SK-N-SH treated with all-trans-retinoic acid at 6 μM for 48 hours (cell line): ENCODE measurements around the gene SH2B3.

Source experiments
- ATAC-seq: fragments of 200-7000 bp; cut with Tn5 transposase; 3 replicates; pipeline ENCODE4 v1.9.1; 2020; ENCODE audit warnings: mild to moderate bottlenecking, moderate library complexity
- ARNTL ChIP-seq: fragments of 450-650 bp; formaldehyde crosslinking; IDR thresholded peaks from 2 replicates; pipeline ENCODE4 v1.5.0; 2020; ENCODE audit warnings: low read depth, mild to moderate bottlenecking, moderate library complexity, borderline replicate concordance
- BACH2 ChIP-seq: fragments of 250-450 bp; sonication (Bioruptor Pico); IDR thresholded peaks from 2 replicates; pipeline ENCODE4 v1.9.0; 2021; ENCODE audit warnings: mild to moderate bottlenecking, borderline replicate concordance
- CSDC2 ChIP-seq: fragments of 250-450 bp; sonication (Bioruptor Pico); IDR thresholded peaks from 2 replicates; pipeline ENCODE4 v1.5.0; 2020; ENCODE audit warnings: mild to moderate bottlenecking, moderate library complexity
- ESRRG ChIP-seq: fragments of 250-450 bp; sonication (Bioruptor Pico); IDR thresholded peaks from 2 replicates; pipeline ENCODE4 v1.6.1; 2021; ENCODE audit warnings: mild to moderate bottlenecking
- ISL1 ChIP-seq: fragments of 250-450 bp; sonication (Bioruptor Pico); IDR thresholded peaks from 2 replicates; pipeline ENCODE4 v2.1.2; 2022; ENCODE audit warnings: mild to moderate bottlenecking, moderate library complexity
- OSR1 ChIP-seq: fragments of 250-450 bp; sonication (Bioruptor Pico); IDR thresholded peaks from 2 replicates; pipeline ENCODE4 v1.8.0; 2022; ENCODE audit warnings: moderate library complexity, mild to moderate bottlenecking, inconsistent platforms
- PPARA ChIP-seq: fragments of 250-450 bp; sonication (Bioruptor Pico); IDR thresholded peaks from 2 replicates; pipeline ENCODE4 v1.5.0; 2020; ENCODE audit warnings: mild to moderate bottlenecking, borderline replicate concordance
- RARB ChIP-seq: fragments of 250-450 bp; sonication (Bioruptor Pico); IDR thresholded peaks from 2 replicates; pipeline ENCODE4 v1.8.0; 2021; ENCODE audit warnings: mild to moderate bottlenecking, moderate library complexity
- SNAI2 ChIP-seq: fragments of 250-450 bp; sonication (Bioruptor Pico); IDR thresholded peaks from 2 replicates; pipeline ENCODE4 v1.5.0; 2020; ENCODE audit warnings: mild to moderate bottlenecking, moderate library complexity
- TCF4 ChIP-seq: fragments of 250-450 bp; sonication (Bioruptor Pico); IDR thresholded peaks from 2 replicates; pipeline ENCODE4 v1.8.0; 2021; ENCODE audit warnings: mild to moderate bottlenecking, moderate library complexity, borderline replicate concordance
- TOX ChIP-seq: fragments of 250-450 bp; sonication (Bioruptor Pico); IDR thresholded peaks from 2 replicates; pipeline ENCODE4 v1.8.0; 2021; ENCODE audit warnings: mild to moderate bottlenecking, moderate library complexity, borderline replicate concordance
- ZC3H10 ChIP-seq: fragments of 250-450 bp; sonication (Bioruptor Pico); IDR thresholded peaks from 2 replicates; pipeline ENCODE4 v1.5.1; 2021; ENCODE audit warnings: mild to moderate bottlenecking, moderate library complexity
- ZFP30 ChIP-seq: fragments of 450-650 bp; formaldehyde crosslinking; IDR thresholded peaks from 2 replicates; pipeline ENCODE4 v1.5.0; 2022; ENCODE audit warnings: mild to moderate bottlenecking, moderate library complexity
- ZNF565 ChIP-seq: fragments of 450-650 bp; formaldehyde crosslinking; conservative IDR thresholded peaks from 2 replicates; pipeline ENCODE4 v1.5.0; 2020; ENCODE audit warnings: low read depth, mild to moderate bottlenecking, moderate library complexity
- ZNF70 ChIP-seq: fragments of 450-650 bp; formaldehyde crosslinking; IDR thresholded peaks from 2 replicates; pipeline ENCODE4 v1.5.0; 2020; ENCODE audit warnings: mild to moderate bottlenecking, moderate library complexity
- ZNF8 ChIP-seq: fragments of 450-650 bp; formaldehyde crosslinking; IDR thresholded peaks from 2 replicates; pipeline ENCODE4 v1.5.0; 2020; ENCODE audit warnings: mild to moderate bottlenecking, moderate library complexity
- TF ChIP-seq, protein P1 (sequence below): fragments of 250-450 bp; sonication (Bioruptor Pico); IDR thresholded peaks from 2 replicates; pipeline ENCODE4 v1.8.0; 2020; ENCODE audit warnings: mild to moderate bottlenecking, moderate library complexity, borderline replicate concordance
- TF ChIP-seq, protein P2 (sequence below): fragments of 250-450 bp; sonication (Bioruptor Pico); IDR thresholded peaks from 2 replicates; pipeline ENCODE4 v1.5.1; 2020; ENCODE audit warnings: low read depth, mild to moderate bottlenecking, moderate library complexity
- TF ChIP-seq, protein P3 (sequence below): fragments of 250-450 bp; sonication (Bioruptor Pico); IDR thresholded peaks from 2 replicates; pipeline ENCODE4 v1.5.1; 2021; ENCODE audit warnings: mild to moderate bottlenecking, moderate library complexity
- TF ChIP-seq, protein P4 (sequence below): fragments of 250-450 bp; sonication (Bioruptor Pico); IDR thresholded peaks from 2 replicates; pipeline ENCODE4 v1.8.0; 2021; ENCODE audit warnings: low read depth, mild to moderate bottlenecking, moderate library complexity, borderline replicate concordance

SH2B3 gene

DNA sequence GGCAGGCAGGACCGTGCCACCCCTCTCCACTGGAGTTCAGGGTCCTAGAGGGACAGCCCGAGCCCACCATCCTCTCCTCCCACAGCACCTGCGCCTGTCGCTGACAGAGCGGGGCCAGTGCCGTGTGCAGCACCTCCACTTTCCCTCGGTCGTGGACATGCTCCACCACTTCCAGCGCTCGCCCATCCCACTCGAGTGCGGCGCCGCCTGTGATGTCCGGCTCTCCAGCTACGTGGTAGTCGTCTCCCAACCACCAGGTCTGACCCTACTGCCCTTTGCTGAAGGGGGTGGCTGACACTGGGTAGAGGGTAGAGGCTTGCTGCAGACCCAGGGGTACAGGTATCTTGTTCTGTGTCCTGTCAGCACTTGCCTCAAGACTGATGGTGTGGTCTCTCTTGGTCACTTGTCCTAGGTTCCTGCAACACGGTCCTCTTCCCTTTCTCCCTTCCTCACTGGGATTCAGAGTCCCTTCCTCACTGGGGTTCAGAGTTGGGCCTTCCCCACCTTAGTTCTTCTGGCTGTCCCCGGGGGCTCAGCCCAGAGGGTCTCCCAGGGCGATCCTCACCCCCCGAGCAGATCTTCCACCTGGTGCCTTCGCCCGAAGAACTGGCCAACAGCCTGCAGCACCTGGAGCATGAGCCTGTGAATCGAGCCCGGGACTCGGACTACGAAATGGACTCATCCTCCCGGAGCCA is 42.0 kb downstream of the SH2B3 start (continued):
- TF ChIP-seq, protein P1, sequence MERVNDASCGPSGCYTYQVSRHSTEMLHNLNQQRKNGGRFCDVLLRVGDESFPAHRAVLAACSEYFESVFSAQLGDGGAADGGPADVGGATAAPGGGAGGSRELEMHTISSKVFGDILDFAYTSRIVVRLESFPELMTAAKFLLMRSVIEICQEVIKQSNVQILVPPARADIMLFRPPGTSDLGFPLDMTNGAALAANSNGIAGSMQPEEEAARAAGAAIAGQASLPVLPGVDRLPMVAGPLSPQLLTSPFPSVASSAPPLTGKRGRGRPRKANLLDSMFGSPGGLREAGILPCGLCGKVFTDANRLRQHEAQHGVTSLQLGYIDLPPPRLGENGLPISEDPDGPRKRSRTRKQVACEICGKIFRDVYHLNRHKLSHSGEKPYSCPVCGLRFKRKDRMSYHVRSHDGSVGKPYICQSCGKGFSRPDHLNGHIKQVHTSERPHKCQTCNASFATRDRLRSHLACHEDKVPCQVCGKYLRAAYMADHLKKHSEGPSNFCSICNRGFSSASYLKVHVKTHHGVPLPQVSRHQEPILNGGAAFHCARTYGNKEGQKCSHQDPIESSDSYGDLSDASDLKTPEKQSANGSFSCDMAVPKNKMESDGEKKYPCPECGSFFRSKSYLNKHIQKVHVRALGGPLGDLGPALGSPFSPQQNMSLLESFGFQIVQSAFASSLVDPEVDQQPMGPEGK (CRISPR knock-in tag), result no peak
- no peak for TF ChIP-seq PPARA (CRISPR knock-in tag)
- TF ChIP-seq ZFP30 (CRISPR knock-in tag), result no peak
- TF ChIP-seq RARB (CRISPR knock-in tag), result no peak

DNA sequence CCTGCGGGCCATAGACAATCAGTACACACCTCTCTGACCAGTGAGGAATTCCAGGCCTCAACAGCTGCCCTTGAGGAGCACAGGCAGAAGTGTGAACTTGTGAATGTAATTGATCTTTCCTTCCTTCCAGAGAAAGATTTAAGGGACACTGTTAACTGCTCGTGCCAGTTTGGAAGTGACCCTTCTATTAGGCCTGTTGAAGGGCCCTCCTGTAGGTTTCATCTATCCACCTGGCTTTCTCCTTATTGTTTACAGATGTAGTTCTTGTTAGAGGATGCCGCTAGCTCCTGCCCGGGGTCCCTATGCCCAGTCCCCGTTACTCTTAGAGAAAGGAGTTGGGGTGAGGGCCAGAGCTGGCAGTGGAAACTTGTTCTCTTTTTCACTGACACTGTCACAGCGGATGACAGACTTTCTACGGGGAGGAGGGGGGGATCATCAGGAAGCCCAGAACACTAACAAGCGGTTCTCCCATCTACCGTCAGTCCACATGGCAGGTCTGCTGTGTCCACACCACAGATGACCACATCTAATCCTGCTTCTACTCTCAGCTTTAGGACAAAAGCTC is 42.6 kb downstream of the SH2B3 start:
- no peak for TF ChIP-seq OSR1
- no peak for TF ChIP-seq ZNF70 (CRISPR knock-in tag)
- TF ChIP-seq ZNF565 (CRISPR knock-in tag), result no peak
- no peak for TF ChIP-seq PPARA (CRISPR knock-in tag)
- no peak for TF ChIP-seq ZNF8 (CRISPR knock-in tag)
- TF ChIP-seq CSDC2, result no peak
- TF ChIP-seq TOX (CRISPR knock-in tag), result no peak
- TF ChIP-seq, protein P2, sequence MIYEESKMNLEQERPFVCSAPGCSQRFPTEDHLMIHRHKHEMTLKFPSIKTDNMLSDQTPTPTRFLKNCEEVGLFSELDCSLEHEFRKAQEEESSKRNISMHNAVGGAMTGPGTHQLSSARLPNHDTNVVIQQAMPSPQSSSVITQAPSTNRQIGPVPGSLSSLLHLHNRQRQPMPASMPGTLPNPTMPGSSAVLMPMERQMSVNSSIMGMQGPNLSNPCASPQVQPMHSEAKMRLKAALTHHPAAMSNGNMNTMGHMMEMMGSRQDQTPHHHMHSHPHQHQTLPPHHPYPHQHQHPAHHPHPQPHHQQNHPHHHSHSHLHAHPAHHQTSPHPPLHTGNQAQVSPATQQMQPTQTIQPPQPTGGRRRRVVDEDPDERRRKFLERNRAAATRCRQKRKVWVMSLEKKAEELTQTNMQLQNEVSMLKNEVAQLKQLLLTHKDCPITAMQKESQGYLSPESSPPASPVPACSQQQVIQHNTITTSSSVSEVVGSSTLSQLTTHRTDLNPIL (CRISPR knock-in tag), result no peak
- TF ChIP-seq, protein P1 (CRISPR knock-in tag), result no peak
- no peak for TF ChIP-seq ESRRG (CRISPR knock-in tag)
- no peak for TF ChIP-seq ISL1
- TF ChIP-seq ZFP30 (CRISPR knock-in tag), result no peak
- ATAC-seq, result no peak

DNA sequence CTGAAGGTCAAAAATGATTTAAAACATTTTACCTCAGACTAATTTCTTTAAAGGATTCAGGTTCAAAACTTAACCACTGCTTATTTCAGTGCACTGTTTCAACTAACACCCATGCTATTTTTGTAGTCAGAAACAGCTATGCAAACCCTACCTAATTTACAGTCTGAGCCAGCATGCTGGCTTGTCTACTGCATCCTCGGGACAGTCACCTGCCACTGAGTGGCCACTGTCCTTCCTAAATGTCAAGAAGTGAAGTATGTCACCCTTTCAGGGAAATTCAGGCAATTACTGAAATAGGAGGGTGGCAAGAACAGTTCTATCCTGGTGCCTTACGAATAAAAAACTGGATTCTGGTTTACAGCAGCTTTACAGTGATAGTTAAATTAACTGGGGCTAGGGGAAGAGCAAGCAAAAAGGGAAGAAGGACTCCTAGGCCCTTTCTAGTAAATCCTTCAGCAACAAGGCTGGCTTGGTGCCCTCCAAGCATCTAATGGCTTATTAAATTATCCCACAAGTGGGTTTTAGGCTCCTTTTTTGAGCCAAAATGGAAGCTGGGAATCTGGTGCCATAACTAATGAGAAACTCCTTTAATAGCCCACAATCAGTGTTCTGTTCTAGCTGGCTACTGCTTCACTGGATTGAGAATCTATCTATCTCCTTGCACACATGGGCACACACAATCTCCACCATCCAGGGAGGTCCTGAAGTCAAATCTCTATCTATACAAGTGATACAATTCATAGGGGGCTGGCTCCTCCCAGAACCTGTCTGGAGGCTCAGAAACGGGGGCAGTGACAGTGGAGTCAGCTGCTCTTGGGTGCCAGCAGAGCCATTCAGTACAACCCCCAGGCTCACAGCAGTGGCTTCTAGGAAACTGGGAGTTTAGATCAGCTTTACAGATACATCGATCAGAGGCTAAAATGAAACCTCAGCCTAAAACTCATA is 43.4 kb downstream of the SH2B3 start:
- ATAC-seq, result no peak
- TF ChIP-seq ZC3H10 (CRISPR knock-in tag) (no peak), OSR1 (no peak), ESRRG (CRISPR knock-in tag) (no peak)
- TF ChIP-seq, protein P3, sequence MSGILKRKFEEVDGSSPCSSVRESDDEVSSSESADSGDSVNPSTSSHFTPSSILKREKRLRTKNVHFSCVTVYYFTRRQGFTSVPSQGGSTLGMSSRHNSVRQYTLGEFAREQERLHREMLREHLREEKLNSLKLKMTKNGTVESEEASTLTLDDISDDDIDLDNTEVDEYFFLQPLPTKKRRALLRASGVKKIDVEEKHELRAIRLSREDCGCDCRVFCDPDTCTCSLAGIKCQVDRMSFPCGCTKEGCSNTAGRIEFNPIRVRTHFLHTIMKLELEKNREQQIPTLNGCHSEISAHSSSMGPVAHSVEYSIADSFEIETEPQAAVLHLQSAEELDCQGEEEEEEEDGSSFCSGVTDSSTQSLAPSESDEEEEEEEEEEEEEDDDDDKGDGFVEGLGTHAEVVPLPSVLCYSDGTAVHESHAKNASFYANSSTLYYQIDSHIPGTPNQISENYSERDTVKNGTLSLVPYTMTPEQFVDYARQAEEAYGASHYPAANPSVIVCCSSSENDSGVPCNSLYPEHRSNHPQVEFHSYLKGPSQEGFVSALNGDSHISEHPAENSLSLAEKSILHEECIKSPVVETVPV (CRISPR knock-in tag), result no peak
- TF ChIP-seq, protein P4, sequence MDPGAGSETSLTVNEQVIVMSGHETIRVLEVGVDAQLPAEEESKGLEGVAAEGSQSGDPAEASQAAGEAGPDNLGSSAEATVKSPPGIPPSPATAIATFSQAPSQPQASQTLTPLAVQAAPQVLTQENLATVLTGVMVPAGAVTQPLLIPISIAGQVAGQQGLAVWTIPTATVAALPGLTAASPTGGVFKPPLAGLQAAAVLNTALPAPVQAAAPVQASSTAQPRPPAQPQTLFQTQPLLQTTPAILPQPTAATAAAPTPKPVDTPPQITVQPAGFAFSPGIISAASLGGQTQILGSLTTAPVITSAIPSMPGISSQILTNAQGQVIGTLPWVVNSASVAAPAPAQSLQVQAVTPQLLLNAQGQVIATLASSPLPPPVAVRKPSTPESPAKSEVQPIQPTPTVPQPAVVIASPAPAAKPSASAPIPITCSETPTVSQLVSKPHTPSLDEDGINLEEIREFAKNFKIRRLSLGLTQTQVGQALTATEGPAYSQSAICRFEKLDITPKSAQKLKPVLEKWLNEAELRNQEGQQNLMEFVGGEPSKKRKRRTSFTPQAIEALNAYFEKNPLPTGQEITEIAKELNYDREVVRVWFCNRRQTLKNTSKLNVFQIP (CRISPR knock-in tag), result no peak
- TF ChIP-seq, all 23 proteins: peak for 0

DNA sequence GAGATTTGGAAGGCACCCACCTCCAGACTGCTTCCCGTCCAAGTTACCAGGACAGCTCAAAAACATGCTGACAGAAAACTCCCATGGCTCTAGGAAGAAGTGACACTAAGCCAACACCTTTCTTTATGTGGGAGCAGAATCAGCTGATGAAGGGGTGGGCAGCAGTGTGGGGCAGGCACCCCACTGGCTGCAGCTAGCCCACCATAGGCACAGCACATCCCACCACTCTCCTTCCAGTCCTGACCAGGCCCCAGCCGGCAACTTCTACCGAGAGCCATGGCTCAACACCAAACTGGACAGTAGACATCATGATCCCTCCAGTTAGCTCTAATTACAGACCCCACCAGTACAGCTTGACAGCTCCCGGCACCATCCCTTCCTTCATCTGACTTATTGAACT is 45.0 kb downstream of the SH2B3 start:
- no peak for ATAC-seq
- TF ChIP-seq TOX (CRISPR knock-in tag) (no peak), TCF4 (CRISPR knock-in tag) (no peak), BACH2 (CRISPR knock-in tag) (no peak), RARB (CRISPR knock-in tag) (no peak), SNAI2 (CRISPR knock-in tag) (no peak), ISL1 (no peak), ARNTL (no peak)
- TF ChIP-seq, protein P1 (CRISPR knock-in tag), result no peak
- TF ChIP-seq, protein P2 (CRISPR knock-in tag), result no peak
